K562 (cell line): ENCODE measurements around the gene GLIS1. TPM values are rescaled to one million over a fixed set of nuclear protein-coding genes. Genes with fewer than 3 reads are reported as not detected.

ENCODE experiments used
- ATAC-seq: fragments of 200-7000 bp; cut with Tn5 transposase; 3 replicates; pipeline ENCODE4 v1.9.1; 2020; ENCODE audit warnings: moderate library complexity
- BruUV-seq: library from RNA; stranded (reverse); fragments of 400-500 nt; replicated peaks from 2 replicates; lab custom pipeline; 2021; lab: Mats Ljungman, UMichigan
- CTCF ChIA-PET: fragments of 300-600 bp; formaldehyde crosslinking; extraction: SDS; loops from one replicate; lab custom pipeline; 2021; ENCODE audit warnings: low intra/inter-chr PET ratio; lab: Yijun Ruan, JAX
- POLR2A ChIA-PET: fragments of 300-600, 350-650 bp; sonication (Branson Sonifier 250); formaldehyde crosslinking; extraction: SDS; loops from one replicate; lab custom pipeline; 2021; ENCODE audit warnings: antibody characterized with exemption, inconsistent platforms; lab: Yijun Ruan, JAX
- DNase-seq, 4 experiments: peaks; one replicate each; pipeline versions ENCODE4 v3.0.0 to v3.0.0-alpha.2; 2011 to 2018; ENCODE audit warnings: low spot score in 3 of 4, mixed read lengths in 3 of 4; ENCODE audit errors: extremely low read depth in 1 of 4
- FAIRE-seq: peaks from 2 replicates; lab custom pipeline; 2011; peaks lifted over from hg19 to GRCh38; lab: Jason Lieb, UNC
- H2AFZ ChIP-seq: 2 replicates; pipeline ENCODE4 v1.6.0; 2011; ENCODE audit warnings: low read depth, low read length, control low read depth, inconsistent platforms
- H3K27ac ChIP-seq: fragments of 200-600 bp; 3 replicates; pipeline ENCODE4 v1.8.0; 2011; ENCODE audit warnings: low read depth, mild to moderate bottlenecking, control low read depth, inconsistent platforms, low read length, moderate library complexity, mixed read lengths; ENCODE audit errors: extremely low read depth
- H3K27me3 ChIP-seq, 2 experiments: fragments of 300-600 bp in 1 of 2; 2 replicates in 1 of 2; 3 replicates in 1 of 2; pipeline versions ENCODE4 v1.6.0 to v1.8.0; 2011; ENCODE audit warnings: inconsistent platforms in 2 of 2, low read length in 2 of 2, mild to moderate bottlenecking in 1 of 2, mixed read lengths in 1 of 2, moderate library complexity in 1 of 2; ENCODE audit not compliant: control insufficient read depth in 2 of 2, insufficient read depth in 2 of 2
- H3K36me3 ChIP-seq: fragments of 300-600 bp; 3 replicates; pipeline ENCODE4 v1.8.0; 2011; ENCODE audit warnings: mild to moderate bottlenecking, low read length, inconsistent platforms; ENCODE audit not compliant: control insufficient read depth, insufficient read depth
- H3K4me1 ChIP-seq, 2 experiments: fragments of 200-600 bp in 1 of 2; replicated peaks in 1 of 2; 2 replicates in 1 of 2; 3 replicates in 1 of 2; pipeline versions ENCODE4 v1.5.1 to v1.8.0; 2011; ENCODE audit warnings: inconsistent platforms in 2 of 2, low read length in 2 of 2, mild to moderate bottlenecking in 1 of 2, mixed read lengths in 1 of 2, moderate library complexity in 1 of 2; ENCODE audit not compliant: control insufficient read depth in 2 of 2, insufficient read depth in 2 of 2
- H3K4me2 ChIP-seq: 2 replicates; pipeline ENCODE4 v1.6.1; 2011; ENCODE audit warnings: low read length, control low read depth, inconsistent platforms, mixed read lengths; ENCODE audit not compliant: insufficient read depth
- H3K4me3 ChIP-seq: fragments of 200-600 bp; sonication (generic), shearing (Covaris generic); 2 replicates; pipeline ENCODE4 v1.5.1; 2016; ENCODE audit warnings: control low read depth, inconsistent platforms
- H3K79me2 ChIP-seq: fragments of 200-600 bp; 3 replicates; pipeline ENCODE4 v1.8.0; 2011; ENCODE audit warnings: low read length, inconsistent platforms; ENCODE audit not compliant: control insufficient read depth, insufficient read depth
- H3K9ac ChIP-seq, 2 experiments: 2 replicates each; pipeline versions ENCODE4 v1.6.0 to v1.6.1; 2011; ENCODE audit warnings: low read depth in 2 of 2, low read length in 2 of 2, control low read depth in 1 of 2, inconsistent platforms in 1 of 2, mild to moderate bottlenecking in 1 of 2, mixed read lengths in 1 of 2; ENCODE audit not compliant: insufficient read depth in 1 of 2
- H3K9me1 ChIP-seq: one replicate; pipeline ENCODE4 v1.6.0; 2011; ENCODE audit warnings: inconsistent platforms, mild to moderate bottlenecking, low read length, moderate library complexity; ENCODE audit not compliant: control insufficient read depth, insufficient read depth
- H3K9me3 ChIP-seq: replicated peaks from 2 replicates; pipeline ENCODE4 v1.5.1; 2011; ENCODE audit warnings: low read depth, low read length, inconsistent platforms; ENCODE audit not compliant: control insufficient read depth, insufficient read depth
- H4K20me1 ChIP-seq: replicated peaks from 2 replicates; pipeline ENCODE4 v1.6.1; 2011; ENCODE audit warnings: low read length, inconsistent platforms, mixed read lengths; ENCODE audit not compliant: control insufficient read depth, insufficient read depth
- ARID2 ChIP-seq: fragments of 450-650 bp; IDR thresholded peaks from 2 replicates; pipeline ENCODE4 v1.6.1; 2017; ENCODE audit warnings: antibody characterized with exemption, mild to moderate bottlenecking
- CREBBP ChIP-seq: IDR thresholded peaks from one replicate; pipeline ENCODE4 v1.6.1; 2012; ENCODE audit warnings: low read depth, mild to moderate bottlenecking, control low read depth, inconsistent platforms, low read length
- CTCF ChIP-seq, 3 experiments: IDR thresholded peaks in 2 of 3; conservative IDR thresholded peaks in 1 of 3; 2 replicates each; pipeline ENCODE4 v1.5.1; 2011 to 2012; ENCODE audit warnings: low read length in 3 of 3, mild to moderate bottlenecking in 3 of 3, control low read depth in 2 of 3, improper control_type of control experiment in 1 of 3, inconsistent platforms in 1 of 3, low read depth in 1 of 3, mixed read lengths in 1 of 3, moderate library complexity in 1 of 3; ENCODE audit not compliant: insufficient read depth in 2 of 3
- ELF4 ChIP-seq: fragments of 450-650 bp; formaldehyde crosslinking; IDR thresholded peaks from 2 replicates; pipeline ENCODE4 v1.4.0; 2022; ENCODE audit warnings: missing genetic modification characterization
- GABPB2 ChIP-seq: fragments of 250-450 bp; sonication (Bioruptor Pico); conservative IDR thresholded peaks from 2 replicates; pipeline ENCODE4 v1.5.1; 2021; ENCODE audit warnings: mild to moderate bottlenecking
- KLF16 ChIP-seq: IDR thresholded peaks from 2 replicates; pipeline ENCODE4 v1.6.1; 2016; ENCODE audit warnings: antibody characterized with exemption
- MEF2A ChIP-seq: IDR thresholded peaks from 2 replicates; pipeline ENCODE4 v1.6.1; 2011; ENCODE audit warnings: low read depth, mild to moderate bottlenecking, low read length, moderate library complexity; ENCODE audit not compliant: control insufficient read depth
- NFYB ChIP-seq: IDR thresholded peaks from 2 replicates; pipeline ENCODE4 v1.6.1; 2011; ENCODE audit warnings: mild to moderate bottlenecking, moderate library complexity; ENCODE audit not compliant: insufficient read length; ENCODE audit errors: extremely low read depth
- RBM25 ChIP-seq: fragments of 200-400 bp; formaldehyde crosslinking; IDR thresholded peaks from 2 replicates; pipeline ENCODE4 v1.6.1; 2018; ENCODE audit warnings: low read length, low read depth, moderate library complexity; ENCODE audit not compliant: severe bottlenecking
- SAFB ChIP-seq: fragments of 200-400 bp; formaldehyde crosslinking; IDR thresholded peaks from 2 replicates; pipeline ENCODE4 v1.6.1; 2017; ENCODE audit warnings: low read depth, low read length, borderline replicate concordance
- ZKSCAN1 ChIP-seq: fragments of 150-350 bp; IDR thresholded peaks from 2 replicates; pipeline ENCODE4 v1.6.1; 2016; ENCODE audit warnings: low read depth, low read length
- ZNF146 ChIP-seq: IDR thresholded peaks from one replicate; pipeline ENCODE4 v1.6.1; 2018; ENCODE audit warnings: missing compliant biosample characterization; ENCODE audit not compliant: unreplicated experiment
- ZNF507 ChIP-seq: conservative IDR thresholded peaks from 2 replicates; pipeline ENCODE4 v1.6.1; 2017; ENCODE audit warnings: missing genetic modification characterization, missing compliant biosample characterization
- ZNF551 ChIP-seq: fragments of 250-450 bp; sonication (Bioruptor Pico); IDR thresholded peaks from 2 replicates; pipeline ENCODE4 v1.5.0; 2021; ENCODE audit warnings: mild to moderate bottlenecking, moderate library complexity
- ZNF561 ChIP-seq: fragments of 450-650 bp; formaldehyde crosslinking; conservative IDR thresholded peaks from 2 replicates; pipeline ENCODE4 v1.4.0; 2020; ENCODE audit warnings: mild to moderate bottlenecking, moderate library complexity
- ZNF717 ChIP-seq: fragments of 250-450 bp; sonication (Bioruptor Pico); IDR thresholded peaks from 2 replicates; pipeline ENCODE4 v1.5.0; 2021
- WGBS: fragments of 100-300 bp; shearing (Covaris generic); methylation state at CpG from one replicate; pipeline ENCODE4 v1.1.6; 2016; ENCODE audit warnings: low coverage, mixed read lengths; ENCODE audit not compliant: insufficient coverage; ENCODE audit errors: missing lambda C conversion rate; 5-methylcytosine and 5-hydroxymethylcytosine counted together
- in situ Hi-C: fragments of 300-500 bp; cut with MboI; formaldehyde crosslinking; loops from 4 replicates; pipeline ENCODE4 v1.15.0; 2018; ENCODE audit warnings: inconsistent platforms, mixed read lengths
- intact Hi-C: fragments of 100-400 bp; cut with micrococcal nuclease; formaldehyde crosslinking; loops from 2 replicates; pipeline ENCODE4 v1.14.2; 2022
- polyA plus RNA-seq, 8 experiments: library from polyadenylated mRNA; depleted of rRNA in 4 of 8; stranded (reverse) in 5 of 8; unstranded in 3 of 8; fragments of >200 nt; fragmentation: Nextera tagmentation in 2 of 8; fragmentation: Illumina TruSeq in 1 of 8; extraction: Ambion mirVana in 2 of 8; extraction: Trizol in 1 of 8; gene quantifications; 2 replicates each; pipeline versions ENCODE4 v1.2.1 to v1.2.3, GENCODE V29; 2011 to 2014; ENCODE audit warnings: inconsistent platforms in 1 of 8, missing spikeins in 1 of 8
- total RNA-seq, 7 experiments: library from RNA; depleted of rRNA in 6 of 7; stranded (reverse); fragments of >200 nt in 6 of 7; fragmentation: Illumina TruSeq in 2 of 7; extraction: Trizol in 2 of 7; gene quantifications; 2 replicates each; pipeline versions ENCODE4 v1.2.1 to v1.2.3, GENCODE V29; 2011 to 2021; ENCODE audit warnings: low replicate concordance in 1 of 7
- TF ChIP-seq, protein P1 (sequence below): sonication (generic); formaldehyde crosslinking; IDR thresholded peaks from 2 replicates; pipeline ENCODE4 v1.8.0; 2023; ENCODE audit warnings: mild to moderate bottlenecking, missing genetic modification reagents

The GLIS1 gene
- total and polyA plus RNA-seq, 9 of the 15 experiments (the other 6 are each of a cell fraction or from before 2014, with no cell fraction given): not detected

GRCh38 chr1:53604291-53604919, 134.6 kb downstream of the GLIS1 start:
- CTCF ChIA-PET: no interaction called here
- no peak for DNase-seq
- H3K27me3 ChIP-seq: peaks cover 22 to 67% of the 10 kb centered on the region in 2 experiments; a peak in 4 of 5 replicates
- no peak for FAIRE-seq
- H3K79me2 ChIP-seq: no peaks in the 10 kb centered on the region
- no TSS peak for BruUV-seq
- ATAC-seq: no peak
- no peaks in the 10 kb centered on the region for H3K9me1 ChIP-seq
- no peak overlapping the region for H3K4me3 ChIP-seq
- H4K20me1 ChIP-seq: peaks cover 7% of the 10 kb centered on the region; the same call in 1 of the 2 replicates
- H3K4me1 ChIP-seq: peaks cover 0 to 4% of the 10 kb centered on the region in 2 experiments; a peak in 2 of 5 replicates
- H3K4me2 ChIP-seq: no peak overlapping the region
- no peak overlapping the region; the same call in 2 of the 3 replicates for H3K27ac ChIP-seq
- in situ Hi-C loops (no loop called here), intact Hi-C loops (no loop called here)
- WGBS: 1% methylated on average over 5 of the region's 5 CpGs
- POLR2A ChIA-PET: interaction anchor here (1.0 to 1.2 kb wide), 3 partner anchors 10 to 22 kb away, joined by 3 to 5 read pairs (median 4); no protein-coding TSS in a partner anchor
- H3K36me3 ChIP-seq: no peaks in the 10 kb centered on the region
- no peak overlapping the region for H2AFZ ChIP-seq
- H3K9me3 ChIP-seq: no peaks in the 10 kb centered on the region
- H3K9ac ChIP-seq: no peak overlapping the region
- TF ChIP-seq ZNF561 (no peak), ZNF551 (CRISPR knock-in tag) (no peak), SAFB (no peak), RBM25 (peak; percentile 67), KLF16 (no peak), ZNF717 (CRISPR knock-in tag) (no peak), ARID2 (no peak), ZKSCAN1 (no peak), ZNF146 (CRISPR knock-in tag) (no peak), NFYB (no peak), ZNF507 (tag) (no peak), ELF4 (CRISPR knock-in tag) (no peak), GABPB2 (CRISPR knock-in tag) (no peak), MEF2A (no peak), CREBBP (no peak), CTCF (IDR thresholded peaks at IDR 0.05 in 2 of 3, conservative IDR thresholded peaks at IDR 0.05 in 1 of 3; ENCODE audit: insufficient read depth in 2 of 3, low read depth in 1 of 3, low read length in 3 of 3) (no peak)
- TF ChIP-seq, protein P1, sequence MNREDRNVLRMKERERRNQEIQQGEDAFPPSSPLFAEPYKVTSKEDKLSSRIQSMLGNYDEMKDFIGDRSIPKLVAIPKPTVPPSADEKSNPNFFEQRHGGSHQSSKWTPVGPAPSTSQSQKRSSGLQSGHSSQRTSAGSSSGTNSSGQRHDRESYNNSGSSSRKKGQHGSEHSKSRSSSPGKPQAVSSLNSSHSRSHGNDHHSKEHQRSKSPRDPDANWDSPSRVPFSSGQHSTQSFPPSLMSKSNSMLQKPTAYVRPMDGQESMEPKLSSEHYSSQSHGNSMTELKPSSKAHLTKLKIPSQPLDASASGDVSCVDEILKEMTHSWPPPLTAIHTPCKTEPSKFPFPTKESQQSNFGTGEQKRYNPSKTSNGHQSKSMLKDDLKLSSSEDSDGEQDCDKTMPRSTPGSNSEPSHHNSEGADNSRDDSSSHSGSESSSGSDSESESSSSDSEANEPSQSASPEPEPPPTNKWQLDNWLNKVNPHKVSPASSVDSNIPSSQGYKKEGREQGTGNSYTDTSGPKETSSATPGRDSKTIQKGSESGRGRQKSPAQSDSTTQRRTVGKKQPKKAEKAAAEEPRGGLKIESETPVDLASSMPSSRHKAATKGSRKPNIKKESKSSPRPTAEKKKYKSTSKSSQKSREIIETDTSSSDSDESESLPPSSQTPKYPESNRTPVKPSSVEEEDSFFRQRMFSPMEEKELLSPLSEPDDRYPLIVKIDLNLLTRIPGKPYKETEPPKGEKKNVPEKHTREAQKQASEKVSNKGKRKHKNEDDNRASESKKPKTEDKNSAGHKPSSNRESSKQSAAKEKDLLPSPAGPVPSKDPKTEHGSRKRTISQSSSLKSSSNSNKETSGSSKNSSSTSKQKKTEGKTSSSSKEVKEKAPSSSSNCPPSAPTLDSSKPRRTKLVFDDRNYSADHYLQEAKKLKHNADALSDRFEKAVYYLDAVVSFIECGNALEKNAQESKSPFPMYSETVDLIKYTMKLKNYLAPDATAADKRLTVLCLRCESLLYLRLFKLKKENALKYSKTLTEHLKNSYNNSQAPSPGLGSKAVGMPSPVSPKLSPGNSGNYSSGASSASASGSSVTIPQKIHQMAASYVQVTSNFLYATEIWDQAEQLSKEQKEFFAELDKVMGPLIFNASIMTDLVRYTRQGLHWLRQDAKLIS (CRISPR knock-in tag): no peak
